GM12878 (cell line): Measurements from ENCODE around the gene NTM. TPM values are rescaled to one million over a fixed set of nuclear protein-coding genes. Genes with fewer than 3 reads are reported as not detected.

Experiments used
- ATAC-seq: fragments of 200-7000 bp; cut with Tn5 transposase; 3 replicates; pipeline ENCODE4 v1.9.1; 2020; ENCODE audit warnings: mild to moderate bottlenecking, moderate library complexity
- BruUV-seq: library from RNA; stranded (reverse); fragments of 400-500 nt; replicated peaks from 2 replicates; lab custom pipeline; 2021; lab: Mats Ljungman, UMichigan
- CTCF ChIA-PET: fragments of 300-600 bp; sonication (Branson Sonifier 250); formaldehyde crosslinking; extraction: SDS; loops from one replicate; lab custom pipeline; 2021; ENCODE audit warnings: inconsistent platforms; lab: Yijun Ruan, JAX
- POLR2A ChIA-PET: fragments of 350-600 bp; formaldehyde crosslinking; extraction: SDS; loops from one replicate; lab custom pipeline; 2021; ENCODE audit warnings: inconsistent platforms; lab: Charles Lee
- RAD21 ChIA-PET: fragments of 300-600 bp; sonication (Branson Sonifier 250); formaldehyde crosslinking; loops from one replicate; lab custom pipeline; 2023; ENCODE audit warnings: antibody characterized with exemption; ENCODE audit not compliant: unreplicated experiment; lab: Charles Lee
- SMC1A ChIA-PET: fragments of 300-600 bp; sonication (Branson Sonifier 250); formaldehyde crosslinking; loops from one replicate; lab custom pipeline; 2023; ENCODE audit not compliant: unreplicated experiment, uncharacterized antibody; lab: Charles Lee
- DNase-seq: peaks from one replicate; pipeline ENCODE4 v3.0.0-alpha.2; 2011; ENCODE audit warnings: low read depth, low spot score
- FAIRE-seq: peaks from 3 replicates; lab custom pipeline; 2011; peaks lifted over from hg19 to GRCh38; lab: Jason Lieb, UNC
- H2AFZ ChIP-seq: 2 replicates; pipeline ENCODE4 v1.6.0; 2011; ENCODE audit warnings: low read depth, low read length, control low read depth; ENCODE audit not compliant: control insufficient read depth
- H3K27ac ChIP-seq: 2 replicates; pipeline ENCODE4 v1.5.1; 2011; ENCODE audit warnings: control low read depth; ENCODE audit not compliant: control insufficient read depth, insufficient read depth
- H3K27me3 ChIP-seq, 2 experiments: replicated peaks in 1 of 2; 2 replicates each; pipeline versions ENCODE4 v1.6.0 to v1.6.1; 2011; ENCODE audit warnings: low read length in 1 of 2; ENCODE audit not compliant: control insufficient read depth in 2 of 2, insufficient read depth in 2 of 2
- H3K36me3 ChIP-seq, 2 experiments: 2 replicates each; pipeline ENCODE4 v1.5.1; 2011; ENCODE audit warnings: low read length in 1 of 2; ENCODE audit not compliant: control insufficient read depth in 2 of 2, insufficient read depth in 2 of 2
- H3K4me1 ChIP-seq: 2 replicates; pipeline ENCODE4 v1.6.1; 2011; ENCODE audit warnings: mild to moderate bottlenecking, low read length, moderate library complexity, mixed read lengths; ENCODE audit not compliant: control insufficient read depth, insufficient read depth
- H3K4me2 ChIP-seq: 2 replicates; pipeline ENCODE4 v1.6.0; 2011; ENCODE audit warnings: control low read depth; ENCODE audit not compliant: control insufficient read depth, insufficient read depth
- H3K4me3 ChIP-seq: fragments of 200-600 bp; sonication (generic); 2 replicates; pipeline ENCODE4 v1.5.1; 2016
- H3K79me2 ChIP-seq: 2 replicates; pipeline ENCODE4 v1.6.0; 2011; ENCODE audit warnings: low read length; ENCODE audit not compliant: control insufficient read depth, insufficient read depth
- H3K9ac ChIP-seq: 2 replicates; pipeline ENCODE4 v1.8.0; 2011; ENCODE audit warnings: low read length, control low read depth, mixed read lengths; ENCODE audit not compliant: control insufficient read depth, insufficient read depth
- H3K9me3 ChIP-seq: replicated peaks from 3 replicates; pipeline ENCODE4 v1.5.1; 2011; ENCODE audit warnings: mild to moderate bottlenecking, low read length; ENCODE audit not compliant: control insufficient read depth, insufficient read depth
- H4K20me1 ChIP-seq: 2 replicates; pipeline ENCODE4 v1.6.0; 2011; ENCODE audit not compliant: control insufficient read depth, insufficient read depth
- ASH2L ChIP-seq: fragments of 300-600, 200-600 bp; sonication (generic); IDR thresholded peaks from 2 replicates; pipeline ENCODE4 v1.6.1; 2017; ENCODE audit warnings: low read depth, mild to moderate bottlenecking, borderline replicate concordance
- E4F1 ChIP-seq: fragments of 450-650 bp; IDR thresholded peaks from 2 replicates; pipeline ENCODE4 v1.6.1; 2018; ENCODE audit warnings: borderline replicate concordance, mild to moderate bottlenecking; ENCODE audit not compliant: partially characterized antibody
- EED ChIP-seq: sonication (generic); IDR thresholded peaks from 2 replicates; pipeline ENCODE4 v1.6.1; 2016; ENCODE audit warnings: antibody characterized with exemption, low read depth
- EP300 ChIP-seq, 2 experiments: fragments of 150-350 bp in 1 of 2; IDR thresholded peaks; 2 replicates each; pipeline ENCODE4 v1.6.1; 2011 to 2012; ENCODE audit warnings: low read depth in 2 of 2, low read length in 2 of 2, borderline replicate concordance in 1 of 2, improper control_type of control experiment in 1 of 2, inconsistent platforms in 1 of 2; ENCODE audit not compliant: control insufficient read depth in 1 of 2
- YY1 ChIP-seq: IDR thresholded peaks from 2 replicates; pipeline ENCODE4 v1.6.1; 2011; ENCODE audit warnings: low read depth, mild to moderate bottlenecking, low read length
- ZBTB4 ChIP-seq: fragments of 450-650 bp; formaldehyde crosslinking; IDR thresholded peaks from 2 replicates; pipeline ENCODE4 v1.4.0; 2022; ENCODE audit warnings: mild to moderate bottlenecking, moderate library complexity
- ZSCAN29 ChIP-seq: fragments of 450-650 bp; IDR thresholded peaks from 2 replicates; pipeline ENCODE4 v1.6.1; 2017; ENCODE audit warnings: mild to moderate bottlenecking, moderate library complexity
- in situ Hi-C: fragments of 300-500 bp; cut with MboI; formaldehyde crosslinking; loops from 9 replicates; pipeline ENCODE4 v1.14.3; 2018; ENCODE audit warnings: mixed read lengths
- intact Hi-C: fragments of 100-400 bp; cut with micrococcal nuclease; formaldehyde crosslinking; loops from one replicate; pipeline ENCODE4 v1.14.2; 2022; ENCODE audit not compliant: unreplicated experiment
- polyA plus RNA-seq, 11 experiments: library from polyadenylated mRNA; depleted of rRNA in 4 of 11; unstranded in 6 of 11; stranded (reverse) in 5 of 11; fragments of >200 nt; fragmentation: Nextera tagmentation in 4 of 11; fragmentation: Illumina TruSeq in 1 of 11; extraction: Ambion mirVana in 4 of 11; extraction: Trizol in 1 of 11; gene quantifications; 1 replicate in 1 of 11; 2 replicates in 10 of 11; pipeline versions ENCODE4 v1.2.1 to v1.2.3, GENCODE V29; 2011 to 2016; ENCODE audit warnings: inconsistent platforms in 2 of 11, missing spikeins in 2 of 11, low read depth in 1 of 11
- total RNA-seq, 4 experiments: library from RNA; depleted of rRNA in 3 of 4; stranded (reverse); fragments of >200 nt in 3 of 4; fragmentation: Illumina TruSeq in 1 of 4; extraction: Trizol in 1 of 4; gene quantifications; 2 replicates each; pipeline versions ENCODE4 v1.2.1 to v1.2.3, GENCODE V29; 2013 to 2021

NTM gene
- total and polyA plus RNA-seq, 10 of the 15 experiments (the other 5 are each of a cell fraction or from before 2014, with no cell fraction given): not detected

- ATAC-seq: no peak
Measured at GRCh38 chr11:132047167-132047566, 676.8 kb downstream of the NTM start.

More at GRCh38 chr11:132047167-132047566, 676.8 kb downstream of the NTM start:
- H3K27ac ChIP-seq: no peak overlapping the region
- H3K4me3 ChIP-seq: no peak overlapping the region
- no peak for DNase-seq
- no peaks in the 10 kb centered on the region for H3K4me1 ChIP-seq
- no peak overlapping the region for H3K9ac ChIP-seq
- no peaks in the 10 kb centered on the region for H4K20me1 ChIP-seq
- in situ Hi-C loops: no loop called here
- intact Hi-C loops: no loop called here
- POLR2A ChIA-PET: no interaction called here
- no peaks in the 10 kb centered on the region for H3K9me3 ChIP-seq
- CTCF ChIA-PET: no interaction called here
- no TSS peak for BruUV-seq
- H3K36me3 ChIP-seq: no peaks in the 10 kb centered on the region
- SMC1A ChIA-PET: interaction anchor here (0.9 kb wide), 1 partner anchor 178 kb away, joined by 3 read pairs; no protein-coding TSS in a partner anchor
- TF ChIP-seq E4F1: no peak
- no peak for TF ChIP-seq ASH2L
- no peak for TF ChIP-seq YY1
- no peak for TF ChIP-seq EED
- no peak for TF ChIP-seq EP300 (IDR thresholded peaks at IDR 0.05; ENCODE audit: borderline replicate concordance in 1 of 2, control insufficient read depth in 1 of 2, low read depth in 2 of 2, low read length in 2 of 2)
- TF ChIP-seq ZSCAN29: no peak
- no peak for TF ChIP-seq ZBTB4 (CRISPR knock-in tag)
- TF ChIP-seq, all 136 proteins: peak for 0
- FAIRE-seq: no peak
- H3K27me3 ChIP-seq: peaks cover 2 to 3% of the 10 kb centered on the region in 2 experiments
- H2AFZ ChIP-seq: no peak overlapping the region
- no peak overlapping the region for H3K4me2 ChIP-seq
- H3K79me2 ChIP-seq: no peaks in the 10 kb centered on the region
- RAD21 ChIA-PET: no interaction called here
